VCaP (cell line): ENCODE data around the gene CYP3A7.
"Not testable (repeated sequence)": the region's sequence is repeated elsewhere in the genome, so short reads cannot be mapped to it uniquely, and the experiment has no call there.

Experiments used
- H3K27ac ChIP-seq: fragments of 450-650 bp; 2 replicates; pipeline ENCODE4 v1.5.1; 2017
- TF ChIP-seq, protein P1 (sequence below): fragments of 450-650 bp; conservative IDR thresholded peaks from 2 replicates; pipeline ENCODE4 v1.5.1; 2017; ENCODE audit warnings: mild to moderate bottlenecking, moderate library complexity

The CYP3A7 gene

DNA sequence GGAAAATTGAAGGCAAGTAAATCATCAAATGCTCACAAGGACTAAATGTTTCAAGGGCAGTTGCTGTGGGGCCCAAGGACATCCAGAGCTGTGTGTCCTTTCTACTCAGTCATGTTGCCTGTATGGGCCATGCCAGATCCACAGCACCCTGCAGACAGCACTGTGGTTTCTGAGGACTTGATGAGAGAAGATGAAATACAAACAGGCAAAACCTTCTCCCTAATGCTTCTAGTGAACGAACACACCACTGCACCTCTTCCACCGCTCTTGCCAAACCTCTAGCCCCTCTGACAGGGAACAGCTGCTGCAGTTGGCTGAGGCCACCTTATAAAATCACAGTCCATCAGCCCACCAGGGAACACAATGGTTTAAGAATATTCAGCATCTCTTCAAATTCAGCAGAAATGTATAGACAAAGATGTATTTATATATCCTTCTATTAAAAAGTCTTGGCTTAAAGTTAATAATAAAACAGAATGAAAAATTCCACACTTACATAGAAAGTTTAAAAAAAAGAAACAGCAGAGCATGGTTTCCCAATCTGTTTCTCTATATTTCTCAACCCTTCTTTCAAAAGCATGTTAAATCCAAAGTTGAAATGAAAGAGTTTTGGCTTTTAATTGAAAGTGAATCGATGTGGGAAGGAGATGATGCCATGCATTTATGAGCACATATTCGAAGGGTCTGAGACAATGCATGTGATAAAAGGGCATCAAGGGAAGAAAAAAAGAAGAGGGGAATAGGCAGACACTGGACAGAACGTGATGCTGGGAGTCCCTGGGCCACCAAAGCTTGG, 14.0 kb downstream of the CYP3A7 start:
- no peak overlapping the region for H3K27ac ChIP-seq
- TF ChIP-seq, protein P1, sequence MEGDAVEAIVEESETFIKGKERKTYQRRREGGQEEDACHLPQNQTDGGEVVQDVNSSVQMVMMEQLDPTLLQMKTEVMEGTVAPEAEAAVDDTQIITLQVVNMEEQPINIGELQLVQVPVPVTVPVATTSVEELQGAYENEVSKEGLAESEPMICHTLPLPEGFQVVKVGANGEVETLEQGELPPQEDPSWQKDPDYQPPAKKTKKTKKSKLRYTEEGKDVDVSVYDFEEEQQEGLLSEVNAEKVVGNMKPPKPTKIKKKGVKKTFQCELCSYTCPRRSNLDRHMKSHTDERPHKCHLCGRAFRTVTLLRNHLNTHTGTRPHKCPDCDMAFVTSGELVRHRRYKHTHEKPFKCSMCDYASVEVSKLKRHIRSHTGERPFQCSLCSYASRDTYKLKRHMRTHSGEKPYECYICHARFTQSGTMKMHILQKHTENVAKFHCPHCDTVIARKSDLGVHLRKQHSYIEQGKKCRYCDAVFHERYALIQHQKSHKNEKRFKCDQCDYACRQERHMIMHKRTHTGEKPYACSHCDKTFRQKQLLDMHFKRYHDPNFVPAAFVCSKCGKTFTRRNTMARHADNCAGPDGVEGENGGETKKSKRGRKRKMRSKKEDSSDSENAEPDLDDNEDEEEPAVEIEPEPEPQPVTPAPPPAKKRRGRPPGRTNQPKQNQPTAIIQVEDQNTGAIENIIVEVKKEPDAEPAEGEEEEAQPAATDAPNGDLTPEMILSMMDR: no peak

DNA sequence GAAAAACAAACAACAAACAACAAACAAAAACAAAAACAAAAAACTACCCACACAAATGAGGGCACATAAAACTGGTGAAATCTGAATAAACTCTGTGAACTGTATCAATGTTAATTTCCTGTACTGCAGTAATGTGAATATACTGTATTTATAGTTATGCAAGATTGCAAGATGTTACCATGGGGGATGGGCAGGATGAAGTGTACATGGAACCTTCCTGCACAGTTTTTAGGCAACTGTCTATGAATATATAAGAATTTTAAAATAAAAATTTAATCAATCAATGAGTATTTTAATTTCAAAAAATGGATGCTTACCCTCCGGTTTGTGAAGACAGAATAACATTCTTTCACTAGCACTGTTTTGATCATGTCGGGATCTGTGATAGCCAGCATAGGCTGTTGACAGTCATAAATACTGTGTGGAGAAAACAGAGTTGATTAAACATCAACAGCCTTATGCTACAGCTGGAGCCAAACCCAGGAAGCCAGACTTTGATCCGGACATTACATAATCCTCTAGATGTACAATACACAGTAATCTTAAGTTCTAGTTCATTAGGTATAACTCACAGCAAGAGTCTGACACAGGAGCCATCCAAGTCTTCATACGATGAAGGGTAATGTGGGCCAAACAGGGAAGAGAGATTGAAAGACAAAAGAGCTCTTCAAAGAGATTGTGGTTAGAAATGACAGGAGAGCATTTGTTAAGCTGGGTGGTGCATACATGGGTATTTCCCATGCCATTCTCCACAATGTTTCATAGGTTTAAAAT, 14.8 kb downstream of the CYP3A7 start:
- TF ChIP-seq, protein P1: no peak
- H3K27ac ChIP-seq: no peak overlapping the region

DNA sequence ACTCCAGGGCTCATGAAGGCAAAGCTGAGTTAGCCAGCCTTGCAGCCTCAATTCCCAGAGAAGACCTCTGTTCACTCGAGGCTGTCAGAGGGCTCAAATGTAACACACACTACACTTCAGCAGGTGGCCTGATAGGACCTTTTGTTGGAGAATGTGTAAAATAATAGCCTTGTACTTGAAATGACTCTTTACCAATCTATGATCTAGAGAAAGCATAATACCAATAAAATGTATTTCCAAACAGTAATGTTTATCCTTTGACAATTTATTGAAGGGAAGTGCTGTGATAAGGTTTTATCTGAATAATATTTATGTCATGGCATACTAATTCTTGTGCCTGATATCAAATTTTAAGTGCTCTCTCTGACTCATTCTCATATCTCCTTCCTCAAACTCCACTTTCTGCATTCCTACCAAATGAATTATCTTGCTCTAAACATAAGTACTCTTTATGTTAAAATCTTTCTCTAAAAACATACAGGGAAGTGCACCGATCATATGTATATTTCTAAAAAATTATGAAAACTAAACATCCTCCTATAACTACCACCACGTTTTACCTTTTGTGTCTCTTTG, 20.9 kb downstream of the CYP3A7 start:
- H3K27ac ChIP-seq: peak overlapping the region; percentile 38
- TF ChIP-seq, protein P1: 0 out of 2 replicates have a peak, but pooled peaks have one; percentile 12

DNA sequence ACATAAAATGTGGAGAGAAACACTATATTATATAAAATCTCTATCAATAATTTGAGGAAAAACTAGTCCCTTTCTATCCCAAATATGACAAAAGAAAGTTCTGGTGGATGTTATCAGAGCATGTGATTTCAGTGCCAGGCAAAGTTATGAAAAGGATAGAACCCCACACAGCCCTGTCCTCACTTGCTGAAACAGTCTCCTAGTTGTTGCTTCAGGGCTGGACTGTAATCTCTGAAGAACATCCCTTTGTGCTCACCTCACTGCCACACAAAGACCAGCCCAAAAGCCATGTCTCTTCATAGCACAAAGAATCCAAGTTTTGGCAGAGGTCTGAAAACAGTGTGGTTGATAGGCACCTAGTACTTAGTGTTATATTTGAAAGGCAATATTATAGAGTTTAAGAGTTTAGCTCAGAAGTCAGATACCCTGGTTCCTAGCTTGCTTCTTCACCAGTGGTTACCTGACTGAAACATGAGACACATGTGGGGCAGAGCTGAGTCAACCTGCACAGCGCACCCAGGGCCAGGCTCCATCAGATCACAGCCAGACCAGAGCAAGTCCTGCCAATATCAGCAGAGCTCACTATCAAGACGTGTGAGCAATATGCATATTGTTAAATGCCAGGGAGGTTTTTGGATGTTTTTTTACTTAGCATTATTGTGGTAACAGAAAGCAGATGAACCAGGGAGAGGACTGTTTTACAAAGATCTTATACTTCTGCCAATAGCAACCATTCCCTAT, 25.0 kb downstream of the CYP3A7 start:
- H3K27ac ChIP-seq: no peak overlapping the region
- TF ChIP-seq, protein P1: no peak

DNA sequence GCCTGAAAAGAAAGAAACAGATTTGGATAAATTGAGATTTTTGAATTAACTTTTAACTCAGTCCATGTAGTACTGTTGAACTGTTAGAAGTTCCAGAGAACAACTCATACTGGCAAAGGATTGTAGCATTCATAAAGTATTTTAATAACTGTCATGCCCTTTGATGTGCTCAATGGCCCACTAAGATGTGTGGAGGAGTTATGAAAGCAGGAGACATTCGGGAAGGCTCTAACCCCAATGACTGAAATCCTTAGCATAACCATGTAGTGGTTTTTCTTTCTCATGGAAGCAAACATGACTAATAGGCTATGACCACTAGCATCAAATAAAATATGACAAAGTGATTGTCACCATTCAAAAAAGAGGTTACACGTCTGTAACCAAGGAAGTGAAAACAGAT, 25.7 kb downstream of the CYP3A7 start:
- no peak overlapping the region for H3K27ac ChIP-seq
- TF ChIP-seq, protein P1: no peak

DNA sequence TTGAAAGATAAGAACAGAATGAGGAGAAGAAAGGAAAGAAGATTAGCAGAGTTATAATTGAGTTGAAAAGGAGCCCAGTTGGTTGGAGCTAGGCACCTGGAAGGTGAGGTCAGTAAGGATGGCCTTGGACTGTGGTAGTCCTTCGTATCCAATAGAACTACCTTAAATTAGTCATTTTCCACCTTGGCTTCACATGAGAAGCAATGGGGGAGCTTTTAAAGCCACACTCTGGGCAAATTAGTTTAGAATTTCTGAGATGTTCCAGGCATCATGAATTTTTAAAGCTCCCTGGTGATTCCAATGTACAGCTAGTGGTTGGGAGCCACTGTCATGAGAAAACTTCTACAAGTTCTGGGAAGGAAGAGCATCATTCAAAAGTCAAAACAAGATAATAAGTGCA, 27.9 kb downstream of the CYP3A7 start:
- TF ChIP-seq, protein P1: no peak
- no peak overlapping the region for H3K27ac ChIP-seq

DNA sequence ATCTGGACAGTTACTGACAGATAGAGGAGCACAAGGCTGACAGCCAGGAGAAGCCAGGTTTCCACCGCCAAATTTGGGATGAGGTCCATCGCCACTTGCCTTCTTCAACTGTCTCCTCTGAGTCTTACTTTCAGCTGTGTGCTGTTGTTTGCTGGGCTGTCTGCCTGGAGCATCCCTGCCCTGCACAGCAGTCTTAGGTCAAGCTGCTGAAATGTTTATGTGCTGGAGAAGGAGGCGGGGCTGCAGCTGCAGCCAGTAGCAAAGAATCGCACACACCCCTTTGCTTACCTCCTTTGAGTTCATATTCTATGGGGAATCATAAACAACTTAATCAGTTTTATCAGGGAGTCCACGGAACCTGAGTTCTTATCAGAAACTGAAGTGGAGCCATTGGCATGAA, 35.0 kb downstream of the CYP3A7 start:
- TF ChIP-seq, protein P1: no peak

DNA sequence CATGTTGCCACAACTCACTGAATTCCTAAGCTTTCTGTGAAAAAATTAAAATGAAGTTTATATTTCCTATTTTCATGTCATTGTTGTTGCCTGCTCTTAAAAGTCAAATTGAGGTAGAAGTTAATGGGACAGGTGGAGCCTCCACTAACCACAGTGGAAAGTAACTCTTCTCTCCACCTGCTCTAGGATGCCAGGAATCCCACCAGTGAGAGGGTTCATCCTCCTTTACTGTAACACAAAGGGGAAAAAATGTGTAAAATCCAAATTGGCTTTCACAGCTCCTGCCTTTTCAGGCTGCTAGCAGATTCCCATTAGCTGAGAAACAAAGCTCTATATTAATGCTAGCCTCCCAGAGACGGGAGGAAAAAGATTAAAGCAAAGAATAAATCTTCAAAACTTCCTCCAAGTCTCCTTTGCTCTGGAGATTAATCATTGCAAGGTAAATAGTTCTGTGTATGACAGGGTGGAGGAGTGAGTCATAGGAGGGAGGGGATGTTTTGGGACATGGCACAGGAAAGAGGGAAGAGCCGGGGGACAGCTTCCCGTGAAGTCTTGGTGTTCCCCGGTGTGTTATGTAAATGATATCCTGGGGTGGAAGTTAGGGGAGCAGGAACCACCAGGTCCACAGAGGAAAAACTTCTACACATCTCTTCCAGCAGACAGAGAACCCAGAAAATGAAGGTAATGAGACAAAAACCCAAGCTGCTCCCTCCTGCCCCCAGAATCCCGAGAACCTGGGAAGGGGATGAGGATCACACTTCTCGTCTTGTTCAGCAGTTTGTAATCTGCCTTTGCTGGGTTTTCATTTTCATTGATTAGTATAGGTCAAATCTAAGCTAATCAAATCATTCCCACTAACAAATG, 35.9 kb downstream of the CYP3A7 start:
- H3K27ac ChIP-seq: not testable (repeated sequence)

More for the DNA sequence above, 35.0 kb downstream of the CYP3A7 start:
- H3K27ac ChIP-seq: no peak overlapping the region
